Endothelial cell of umbilical vein (primary cell): ENCODE measurements around the gene GUCY2D. TPM values are rescaled to one million over a fixed set of nuclear protein-coding genes. Genes with fewer than 3 reads are reported as not detected.
A peak's percentile ranks its signal among the peaks of the same experiment; 100 is the strongest.

Source experiments
- BruUV-seq: library from RNA; stranded (reverse); fragments of 400-500 nt; replicated peaks from 2 replicates; lab custom pipeline; 2021; lab: Mats Ljungman, UMichigan
- CTCF ChIA-PET: fragments of 300-600, 350-600 bp; sonication (Branson Sonifier 250); formaldehyde crosslinking; loops from one replicate; lab custom pipeline; 2021; ENCODE audit warnings: antibody characterized with exemption, inconsistent platforms; lab: Charles Lee
- POLR2A ChIA-PET: fragments of 300-600, 350-600 bp; sonication (Branson Sonifier 250); formaldehyde crosslinking; loops from one replicate; lab custom pipeline; 2021; ENCODE audit warnings: antibody characterized with exemption, inconsistent platforms; lab: Charles Lee
- DNase-seq: peaks from one replicate; pipeline ENCODE4 v3.0.0-alpha.2; 2011; ENCODE audit warnings: low read depth, low spot score
- FAIRE-seq: peaks from 2 replicates; lab custom pipeline; 2011; peaks lifted over from hg19 to GRCh38; lab: Jason Lieb, UNC
- H2AFZ ChIP-seq: 2 replicates; pipeline ENCODE4 v1.6.0; 2012; ENCODE audit warnings: low read depth, low read length, control low read depth, inconsistent platforms
- H3K27ac ChIP-seq: 2 replicates; pipeline ENCODE4 v1.5.1; 2011; ENCODE audit warnings: low read depth, mild to moderate bottlenecking, control low read depth, low read length, moderate library complexity; ENCODE audit not compliant: insufficient read depth
- H3K27me3 ChIP-seq, 2 experiments: 2 replicates each; pipeline versions ENCODE4 v1.6.0 to v1.6.1; 2011; ENCODE audit warnings: low read length in 2 of 2, mixed read lengths in 1 of 2; ENCODE audit not compliant: control insufficient read depth in 2 of 2, insufficient read depth in 2 of 2
- H3K36me3 ChIP-seq, 2 experiments: 2 replicates in 1 of 2; 3 replicates in 1 of 2; pipeline ENCODE4 v1.5.1; 2011; ENCODE audit warnings: low read length in 2 of 2, mild to moderate bottlenecking in 1 of 2, moderate library complexity in 1 of 2; ENCODE audit not compliant: control insufficient read depth in 2 of 2, insufficient read depth in 2 of 2; ENCODE audit errors: extremely low read depth in 1 of 2
- H3K4me1 ChIP-seq: 3 replicates; pipeline ENCODE4 v1.5.1; 2011; ENCODE audit warnings: mild to moderate bottlenecking, low read length; ENCODE audit not compliant: control insufficient read depth, insufficient read depth; ENCODE audit errors: extremely low read depth
- H3K4me2 ChIP-seq: 2 replicates; pipeline ENCODE4 v1.6.1; 2011; ENCODE audit warnings: low read length, control low read depth, mixed read lengths; ENCODE audit not compliant: insufficient read depth
- H3K4me3 ChIP-seq, 3 experiments: fragments of 200-600 bp in 1 of 3; sonication (generic), shearing (Covaris generic) in 1 of 3; replicated peaks in 1 of 3; 2 replicates each; pipeline ENCODE4 v1.5.1; 2011 to 2016; ENCODE audit warnings: control low read depth in 3 of 3, low read length in 3 of 3, mild to moderate bottlenecking in 2 of 3, inconsistent platforms in 1 of 3, low read depth in 1 of 3, moderate library complexity in 1 of 3; ENCODE audit not compliant: insufficient read depth in 1 of 3
- H3K79me2 ChIP-seq: 2 replicates; pipeline ENCODE4 v1.6.0; 2012; ENCODE audit warnings: low read length, inconsistent platforms; ENCODE audit not compliant: control insufficient read depth, insufficient read depth
- H3K9ac ChIP-seq: replicated peaks from 2 replicates; pipeline ENCODE3; 2011; ENCODE audit warnings: low read length, control low read depth; ENCODE audit not compliant: insufficient read depth; ENCODE audit errors: extremely low read depth
- H3K9me1 ChIP-seq: replicated peaks from 3 replicates; pipeline ENCODE4 v1.6.0; 2011; ENCODE audit warnings: mild to moderate bottlenecking, low read length; ENCODE audit not compliant: control insufficient read depth, insufficient read depth; ENCODE audit errors: extremely low read depth
- H3K9me3 ChIP-seq: replicated peaks from 2 replicates; pipeline ENCODE4 v1.5.1; 2012; ENCODE audit warnings: low read length, inconsistent platforms; ENCODE audit not compliant: control insufficient read depth, insufficient read depth
- H4K20me1 ChIP-seq: replicated peaks from 2 replicates; pipeline ENCODE3; 2011; ENCODE audit warnings: mild to moderate bottlenecking, low read length; ENCODE audit not compliant: control insufficient read depth, insufficient read depth; ENCODE audit errors: extremely low read depth
- EZH2 ChIP-seq: IDR thresholded peaks from 2 replicates; pipeline ENCODE4 v1.6.1; 2012; ENCODE audit warnings: borderline replicate concordance, low read depth, mild to moderate bottlenecking, moderate library complexity, low read length, inconsistent platforms; ENCODE audit not compliant: severe bottlenecking
- FOS ChIP-seq: IDR thresholded peaks from 2 replicates; pipeline ENCODE4 v1.6.1; 2011; ENCODE audit warnings: mild to moderate bottlenecking, low read length, moderate library complexity, borderline replicate concordance; ENCODE audit not compliant: insufficient read depth
- GATA2 ChIP-seq: IDR thresholded peaks from 2 replicates; pipeline ENCODE4 v1.7.0; 2011; ENCODE audit warnings: low read depth, mild to moderate bottlenecking, moderate library complexity, mixed read lengths, low read length; ENCODE audit not compliant: insufficient read length, insufficient read depth
- JUN ChIP-seq: IDR thresholded peaks from 2 replicates; pipeline ENCODE4 v1.6.1; 2011; ENCODE audit warnings: borderline replicate concordance, low read depth; ENCODE audit not compliant: insufficient read length, insufficient read depth
- MYC ChIP-seq: IDR thresholded peaks from one replicate; pipeline ENCODE4 v1.6.1; 2011; ENCODE audit warnings: mild to moderate bottlenecking, low read depth, low read length
- POLR2A ChIP-seq: IDR thresholded peaks from 2 replicates; pipeline ENCODE4 v1.6.1; 2012; ENCODE audit warnings: low read depth, mild to moderate bottlenecking, control low read depth, low read length
- POLR2AphosphoS5 ChIP-seq: IDR thresholded peaks from 2 replicates; pipeline ENCODE4 v1.6.1; 2012; ENCODE audit warnings: low read depth, mild to moderate bottlenecking, control low read depth, low read length, moderate library complexity; ENCODE audit not compliant: insufficient read depth
- dilution Hi-C: fragments of 300-500 bp; cut with MboI; formaldehyde crosslinking; loops from one replicate; pipeline ENCODE4 v1.15.0; 2019; ENCODE audit warnings: low sequenced_read_pairs; ENCODE audit not compliant: extremely low pct_ligation_motif_present
- intact Hi-C: fragments of 100-400 bp; cut with micrococcal nuclease; formaldehyde crosslinking; loops from one replicate; pipeline ENCODE4 v1.10.0; 2022
- polyA plus RNA-seq, 4 experiments: library from polyadenylated mRNA; depleted of rRNA in 3 of 4; stranded (reverse) in 3 of 4; unstranded in 1 of 4; fragments of >200 nt; gene quantifications; 2 replicates each; pipeline versions ENCODE4 v1.2.1 to v1.2.3, GENCODE V29; 2011 to 2012; ENCODE audit warnings: missing spikeins in 1 of 4
- total RNA-seq: library from RNA; stranded (reverse); gene quantifications from 2 replicates; pipeline ENCODE4 v1.2.3, GENCODE V29; 2021
- TF ChIP-seq, protein P1 (sequence below), 2 donors: IDR thresholded peaks; 1 replicate in 1 of 2; 2 replicates in 1 of 2; pipeline ENCODE4 v1.5.1; 2011; ENCODE audit warnings: low read length in 2 of 2, mild to moderate bottlenecking in 2 of 2, moderate library complexity in 2 of 2, control low read depth in 1 of 2, inconsistent platforms in 1 of 2, low read depth in 1 of 2; ENCODE audit not compliant: insufficient read depth in 1 of 2; ENCODE audit errors: extremely low read depth in 1 of 2
- TF ChIP-seq, protein P2 (sequence below): IDR thresholded peaks from 2 replicates; pipeline ENCODE4 v1.6.1; 2011; ENCODE audit not compliant: insufficient read depth, insufficient read length

GUCY2D gene
- total and polyA plus RNA-seq, 2 donors (not counting 3 experiments of a cell fraction or from before 2014, with no cell fraction given): not detected

DNA sequence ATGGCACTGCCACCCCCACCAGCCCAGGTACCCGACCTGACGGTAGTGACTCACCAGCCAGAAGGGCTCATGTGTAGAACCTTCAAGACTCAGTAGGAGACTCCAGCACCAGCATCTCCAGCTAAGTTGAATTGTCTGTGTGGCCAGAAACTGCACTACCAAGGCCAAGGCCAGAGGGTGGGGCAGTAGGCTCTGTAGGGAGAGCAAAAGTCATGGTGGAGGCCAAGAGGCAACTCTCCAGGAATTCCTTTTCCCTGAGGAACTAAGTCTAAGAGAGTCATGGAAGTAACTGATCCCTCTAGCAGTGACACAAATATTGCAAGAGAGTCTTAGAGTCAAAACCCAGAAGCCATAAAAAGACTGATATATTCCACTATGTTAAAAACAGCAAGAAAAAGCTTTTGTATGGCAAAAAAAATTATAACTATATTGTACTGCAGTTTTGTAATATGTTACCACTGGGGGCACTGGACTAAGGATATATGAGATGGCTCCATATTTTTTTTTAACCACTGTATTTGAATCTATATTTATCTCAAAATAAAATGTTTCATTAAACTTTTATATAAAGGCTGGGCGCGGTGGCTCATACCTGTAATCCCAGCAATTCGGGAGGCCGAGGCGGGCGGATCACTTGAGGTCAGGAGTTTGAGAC, 30.2 kb upstream of the GUCY2D start:
- H3K36me3 ChIP-seq: no peaks in the 10 kb centered on the region
- no peaks in the 10 kb centered on the region for H3K4me1 ChIP-seq
- H3K79me2 ChIP-seq: no peaks in the 10 kb centered on the region
- peaks cover 6% of the 10 kb centered on the region for H3K9me3 ChIP-seq
- ChIA-PET POLR2A (interaction anchor here (0.7 kb wide), 1 partner anchor 37 kb away, joined by 4 read pairs; no protein-coding TSS in a partner anchor), CTCF (interaction anchor here (0.9 to 3.4 kb wide), 9 partner anchors 9 to 70 kb away, joined by 3 to 25 read pairs (median 5); partner anchors contain the start of genes CNTROB and TRAPPC1)
- H3K9me1 ChIP-seq: no peaks in the 10 kb centered on the region
- peaks cover 0 to 2% of the 10 kb centered on the region in 2 experiments for H3K27me3 ChIP-seq
- H2AFZ ChIP-seq: no peak overlapping the region
- no TSS peak for BruUV-seq
- dilution Hi-C loops: no loop called here
- H3K9ac ChIP-seq: no peak overlapping the region
- no peak overlapping the region for H3K4me3 ChIP-seq
- TF ChIP-seq GATA2: no peak
- TF ChIP-seq, protein P1, sequence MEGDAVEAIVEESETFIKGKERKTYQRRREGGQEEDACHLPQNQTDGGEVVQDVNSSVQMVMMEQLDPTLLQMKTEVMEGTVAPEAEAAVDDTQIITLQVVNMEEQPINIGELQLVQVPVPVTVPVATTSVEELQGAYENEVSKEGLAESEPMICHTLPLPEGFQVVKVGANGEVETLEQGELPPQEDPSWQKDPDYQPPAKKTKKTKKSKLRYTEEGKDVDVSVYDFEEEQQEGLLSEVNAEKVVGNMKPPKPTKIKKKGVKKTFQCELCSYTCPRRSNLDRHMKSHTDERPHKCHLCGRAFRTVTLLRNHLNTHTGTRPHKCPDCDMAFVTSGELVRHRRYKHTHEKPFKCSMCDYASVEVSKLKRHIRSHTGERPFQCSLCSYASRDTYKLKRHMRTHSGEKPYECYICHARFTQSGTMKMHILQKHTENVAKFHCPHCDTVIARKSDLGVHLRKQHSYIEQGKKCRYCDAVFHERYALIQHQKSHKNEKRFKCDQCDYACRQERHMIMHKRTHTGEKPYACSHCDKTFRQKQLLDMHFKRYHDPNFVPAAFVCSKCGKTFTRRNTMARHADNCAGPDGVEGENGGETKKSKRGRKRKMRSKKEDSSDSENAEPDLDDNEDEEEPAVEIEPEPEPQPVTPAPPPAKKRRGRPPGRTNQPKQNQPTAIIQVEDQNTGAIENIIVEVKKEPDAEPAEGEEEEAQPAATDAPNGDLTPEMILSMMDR (IDR thresholded peaks at IDR 0.05; ENCODE audit: extremely low read depth in 1 of 2, insufficient read depth in 1 of 2, low read depth in 1 of 2, low read length in 2 of 2): peak in 1 of 2 donors; percentile 6
- H3K27ac ChIP-seq: no peak overlapping the region
- DNase-seq (no peak), FAIRE-seq (no peak)
- H4K20me1 ChIP-seq: no peaks in the 10 kb centered on the region
- intact Hi-C loops: no loop called here
- H3K4me2 ChIP-seq: no peak overlapping the region

DNA sequence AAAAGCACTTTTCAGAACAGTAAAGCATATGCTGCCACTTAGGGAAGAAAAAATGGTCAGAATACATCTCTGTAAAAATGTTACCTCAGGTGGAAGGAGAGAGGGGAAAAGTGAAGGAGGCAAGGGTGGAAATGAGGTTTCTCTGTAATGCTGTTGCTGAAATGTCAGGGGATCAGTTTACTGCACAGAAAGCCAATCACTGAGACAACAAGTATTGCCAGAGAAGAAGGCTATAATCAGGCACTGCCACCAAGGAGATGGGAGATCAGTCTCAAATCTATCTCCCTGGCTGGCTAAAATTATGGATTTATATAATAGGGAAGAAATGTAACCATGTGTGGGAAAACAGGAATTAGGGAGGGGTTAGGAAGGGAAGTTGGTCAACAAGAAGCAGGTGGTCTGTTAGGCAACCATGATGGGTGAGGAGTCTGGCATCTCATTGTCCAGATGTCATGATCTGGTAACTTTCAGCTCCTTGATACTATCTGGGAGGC, 27.7 kb upstream of the GUCY2D start:
- ChIA-PET CTCF (interaction anchor here (1.8 to 1.9 kb wide), 2 partner anchors 14 to 15 kb away, joined by 9 read pairs; no protein-coding TSS in a partner anchor), POLR2A (no interaction called here)
- H3K4me3 ChIP-seq: no peak overlapping the region
- TF ChIP-seq POLR2AphosphoS5 (no peak), GATA2 (no peak), FOS (no peak), MYC (no peak), EZH2 (no peak), POLR2A (no peak), JUN (no peak)
- TF ChIP-seq, protein P2, sequence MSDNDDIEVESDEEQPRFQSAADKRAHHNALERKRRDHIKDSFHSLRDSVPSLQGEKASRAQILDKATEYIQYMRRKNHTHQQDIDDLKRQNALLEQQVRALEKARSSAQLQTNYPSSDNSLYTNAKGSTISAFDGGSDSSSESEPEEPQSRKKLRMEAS: no peak
- TF ChIP-seq, protein P1 (IDR thresholded peaks at IDR 0.05; ENCODE audit: extremely low read depth in 1 of 2, insufficient read depth in 1 of 2, low read depth in 1 of 2, low read length in 2 of 2): no peak
- H3K27me3 ChIP-seq: peaks cover 0 to 2% of the 10 kb centered on the region in 2 experiments
- dilution Hi-C loops: no loop called here
- H3K4me1 ChIP-seq: no peaks in the 10 kb centered on the region
- DNase-seq: no peak
- H4K20me1 ChIP-seq: no peaks in the 10 kb centered on the region
- no peak overlapping the region for H3K4me2 ChIP-seq
- intact Hi-C loops: no loop called here
- no peak for FAIRE-seq
- BruUV-seq: no TSS peak
- H3K79me2 ChIP-seq: no peaks in the 10 kb centered on the region
- no peak overlapping the region for H3K27ac ChIP-seq
- no peaks in the 10 kb centered on the region for H3K36me3 ChIP-seq
- H3K9me3 ChIP-seq: peaks cover 6% of the 10 kb centered on the region
- no peaks in the 10 kb centered on the region for H3K9me1 ChIP-seq
- H2AFZ ChIP-seq: no peak overlapping the region
- no peak overlapping the region for H3K9ac ChIP-seq
